IPS-20b (cell line): ENCODE measurements around the gene CALN1.

Experiments
- H3K27ac ChIP-seq: one replicate; pipeline ENCODE4 v1.5.1; 2013; ENCODE audit warnings: low read length
- H3K27me3 ChIP-seq: 2 replicates; pipeline ENCODE4 v1.6.1; 2013; ENCODE audit warnings: mild to moderate bottlenecking, low read length, inconsistent platforms; ENCODE audit not compliant: insufficient read depth
- H3K36me3 ChIP-seq: 2 replicates; pipeline ENCODE4 v1.6.1; 2013; ENCODE audit warnings: low read depth, mild to moderate bottlenecking, inconsistent platforms, low read length, moderate library complexity; ENCODE audit not compliant: insufficient read depth
- H3K4me1 ChIP-seq: 2 replicates; pipeline ENCODE4 v1.6.1; 2013; ENCODE audit warnings: mild to moderate bottlenecking, control low read depth, inconsistent platforms, low read length, moderate library complexity; ENCODE audit not compliant: insufficient read depth
- H3K4me3 ChIP-seq: 2 replicates; pipeline ENCODE4 v1.5.1; 2013; ENCODE audit warnings: mild to moderate bottlenecking, low read length, inconsistent platforms
- H3K9ac ChIP-seq: 2 replicates; pipeline ENCODE4 v1.6.1; 2013; ENCODE audit warnings: low read depth, mild to moderate bottlenecking, inconsistent platforms, low read length, moderate library complexity
- H3K9me3 ChIP-seq: 2 replicates; pipeline ENCODE4 v1.6.1; 2013; ENCODE audit warnings: mild to moderate bottlenecking, low read depth, low read length, inconsistent platforms; ENCODE audit not compliant: insufficient read depth

CALN1 gene

DNA sequence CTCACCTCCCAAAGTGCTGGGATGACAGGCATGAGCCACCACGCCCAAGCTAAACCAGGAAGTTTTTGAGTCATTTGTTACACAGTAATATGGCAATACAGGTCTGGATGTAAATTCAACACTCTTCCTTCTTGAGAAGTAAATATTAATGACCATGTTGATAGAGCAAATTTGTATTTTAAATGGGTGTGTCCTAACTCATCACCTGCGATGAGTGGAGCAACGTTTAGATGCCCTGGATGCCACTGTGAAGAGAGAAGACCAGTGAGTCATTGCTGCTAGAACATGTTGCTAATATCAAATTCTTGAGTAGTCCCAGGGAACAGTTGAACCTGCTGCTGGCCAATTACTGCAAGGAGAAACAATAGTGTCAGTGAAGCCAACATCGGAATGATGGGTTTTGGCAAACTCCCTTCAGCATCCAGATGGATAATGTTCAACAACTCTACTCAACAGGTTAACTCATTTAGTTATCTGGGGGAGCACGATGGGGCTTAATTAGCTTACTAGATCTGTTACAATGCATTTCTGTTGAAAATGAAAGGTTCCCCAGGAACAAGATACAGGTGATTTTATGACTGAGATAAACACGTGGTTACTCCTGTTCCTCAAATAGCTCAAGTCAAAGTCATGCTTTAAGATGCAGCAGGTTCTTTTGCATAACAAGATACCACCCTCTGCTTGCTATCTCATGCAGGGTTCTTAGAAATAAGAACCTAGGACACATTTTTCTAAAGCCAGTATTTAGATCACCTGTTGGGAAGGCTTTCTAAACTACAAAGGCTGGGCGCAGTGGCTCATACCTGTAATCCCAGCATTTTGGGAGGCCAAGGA is 146.8 kb downstream of the CALN1 start:
- Histone ChIP-seq H3K4me3 (no peak overlapping the region), H3K4me1 (peaks cover 31% of the 10 kb centered on the region), H3K27ac (no peak overlapping the region), H3K36me3 (no peaks in the 10 kb centered on the region), H3K9me3 (no peaks in the 10 kb centered on the region), H3K27me3 (no peaks in the 10 kb centered on the region), H3K9ac (no peak overlapping the region)

- H3K4me1 ChIP-seq: peaks cover 5% of the 10 kb centered on the region; the same call in 1 of the 2 replicates
- H3K27ac ChIP-seq: no peak overlapping the region
- H3K4me3 ChIP-seq: no peak overlapping the region
- no peak overlapping the region for H3K9ac ChIP-seq
- H3K9me3 ChIP-seq: no peaks in the 10 kb centered on the region
- no peaks in the 10 kb centered on the region for H3K27me3 ChIP-seq
- no peaks in the 10 kb centered on the region for H3K36me3 ChIP-seq
These were observed 151.7 kb downstream of the CALN1 start for GRCh38 chr7:72260406-72260805.

GRCh38 chr7:72258074-72258473 is 154.1 kb downstream of the CALN1 start:
- H3K9me3 ChIP-seq: no peaks in the 10 kb centered on the region
- no peak overlapping the region for H3K4me3 ChIP-seq
- H3K4me1 ChIP-seq: no peaks in the 10 kb centered on the region
- H3K27me3 ChIP-seq: no peaks in the 10 kb centered on the region
- no peaks in the 10 kb centered on the region for H3K36me3 ChIP-seq
- H3K27ac ChIP-seq: no peak overlapping the region
- H3K9ac ChIP-seq: no peak overlapping the region

GRCh38 chr7:72254455-72254854 is 157.7 kb downstream of the CALN1 start:
- H3K9ac ChIP-seq: no peak overlapping the region
- H3K4me1 ChIP-seq: no peaks in the 10 kb centered on the region
- H3K27me3 ChIP-seq: no peaks in the 10 kb centered on the region
- H3K9me3 ChIP-seq: no peaks in the 10 kb centered on the region
- no peak overlapping the region for H3K27ac ChIP-seq
- no peak overlapping the region for H3K4me3 ChIP-seq
- H3K36me3 ChIP-seq: no peaks in the 10 kb centered on the region

DNA sequence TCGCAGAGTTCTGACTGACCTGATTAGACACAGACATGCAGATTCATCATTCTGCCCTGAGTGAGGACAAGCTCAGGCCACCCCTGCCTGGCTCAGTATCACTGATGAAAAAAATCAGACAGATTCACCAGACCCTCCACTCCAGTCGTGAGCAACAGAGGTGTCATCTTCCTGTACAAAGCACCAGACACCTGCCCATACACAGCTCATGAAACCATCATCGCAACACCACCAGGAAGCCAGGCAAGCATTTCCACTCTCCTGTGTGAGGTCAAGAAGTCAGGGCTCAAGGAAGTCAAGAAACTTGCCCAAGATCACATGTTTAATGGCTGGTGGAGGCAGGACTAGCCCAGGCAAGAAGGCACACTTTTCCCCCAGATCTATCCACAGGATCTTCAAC is 163.0 kb downstream of the CALN1 start:
- H3K9me3 ChIP-seq: no peaks in the 10 kb centered on the region; the same call in 1 of the 2 replicates
- no peaks in the 10 kb centered on the region for H3K36me3 ChIP-seq
- H3K4me1 ChIP-seq: no peaks in the 10 kb centered on the region
- no peak overlapping the region for H3K9ac ChIP-seq
- H3K4me3 ChIP-seq: no peak overlapping the region
- no peak overlapping the region for H3K27ac ChIP-seq
- no peaks in the 10 kb centered on the region for H3K27me3 ChIP-seq

DNA sequence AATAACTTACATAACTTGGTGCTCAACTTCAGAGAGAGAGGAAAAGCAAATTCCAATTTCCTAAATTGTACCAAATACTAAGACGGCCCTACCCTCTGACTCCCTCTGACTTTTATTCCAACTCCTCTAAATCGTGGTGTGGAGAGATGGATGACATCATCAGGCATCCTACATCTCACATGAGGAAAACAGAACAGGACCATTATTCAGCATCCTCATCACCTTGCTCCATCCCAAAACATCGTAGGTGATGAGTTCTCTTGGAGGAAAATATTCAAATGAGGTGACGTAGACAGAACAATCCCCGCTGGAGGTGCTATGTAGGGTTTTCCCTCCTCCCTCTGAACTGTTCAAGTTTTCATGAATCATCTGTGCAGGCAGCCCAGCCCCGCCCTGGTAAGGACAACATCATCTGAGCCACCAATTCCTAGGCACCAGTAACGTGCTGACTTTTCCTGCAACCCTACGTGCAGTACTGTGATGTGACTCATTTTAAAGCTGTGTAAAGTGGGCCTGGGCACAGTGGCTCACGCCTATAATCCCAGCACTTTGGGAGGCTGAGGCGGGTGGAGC is 167.2 kb downstream of the CALN1 start:
- H3K36me3 ChIP-seq: no peaks in the 10 kb centered on the region
- 0 out of 2 replicates have a peak, but pooled peaks cover 4% of the 10 kb centered on the region for H3K4me1 ChIP-seq
- no peak overlapping the region for H3K9ac ChIP-seq
- H3K9me3 ChIP-seq: no peaks in the 10 kb centered on the region; the same call in 1 of the 2 replicates
- H3K27me3 ChIP-seq: no peaks in the 10 kb centered on the region
- H3K27ac ChIP-seq: no peak overlapping the region
- H3K4me3 ChIP-seq: no peak overlapping the region

DNA sequence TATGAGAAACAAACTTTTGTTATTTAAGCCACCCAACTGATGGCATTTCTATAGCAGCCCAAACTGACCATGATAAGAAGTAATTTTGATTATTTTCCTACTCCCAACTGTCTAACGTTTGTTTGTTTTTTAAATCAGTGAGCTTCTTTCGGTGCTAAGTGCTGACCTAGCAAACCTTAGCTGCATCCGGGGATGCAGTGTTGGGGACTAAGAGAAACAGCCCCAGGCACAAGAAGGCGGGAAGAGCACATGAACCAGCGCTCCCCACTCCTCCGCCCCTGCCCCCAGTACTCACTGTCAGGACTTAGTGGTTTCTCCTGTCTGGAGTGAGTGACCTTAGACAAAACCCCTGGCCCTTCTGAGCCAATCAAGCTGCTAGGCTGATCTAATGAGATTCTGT is 168.8 kb downstream of the CALN1 start:
- Histone ChIP-seq H3K9me3 (no peaks in the 10 kb centered on the region; the same call in 1 of the 2 replicates), H3K4me1 (0 out of 2 replicates have a peak, but pooled peaks cover 4% of the 10 kb centered on the region), H3K27me3 (no peaks in the 10 kb centered on the region), H3K4me3 (no peak overlapping the region), H3K36me3 (no peaks in the 10 kb centered on the region), H3K27ac (no peak overlapping the region), H3K9ac (no peak overlapping the region)

GRCh38 chr7:72235351-72235750 is 176.8 kb downstream of the CALN1 start:
- H3K9ac ChIP-seq: no peak overlapping the region
- no peaks in the 10 kb centered on the region for H3K9me3 ChIP-seq
- H3K4me1 ChIP-seq: no peaks in the 10 kb centered on the region; the same call in 1 of the 2 replicates
- no peaks in the 10 kb centered on the region for H3K36me3 ChIP-seq
- H3K27me3 ChIP-seq: no peaks in the 10 kb centered on the region
- H3K4me3 ChIP-seq: no peak overlapping the region
- no peak overlapping the region for H3K27ac ChIP-seq

- no peak overlapping the region for H3K27ac ChIP-seq
- H3K27me3 ChIP-seq: no peaks in the 10 kb centered on the region
- no peaks in the 10 kb centered on the region; the same call in 1 of the 2 replicates for H3K4me1 ChIP-seq
- H3K36me3 ChIP-seq: no peaks in the 10 kb centered on the region
- H3K9me3 ChIP-seq: no peaks in the 10 kb centered on the region
- H3K9ac ChIP-seq: no peak overlapping the region
- H3K4me3 ChIP-seq: no peak overlapping the region
These were observed 178.1 kb downstream of the CALN1 start for GRCh38 chr7:72234086-72234485.

GRCh38 chr7:72230281-72230680 is 181.9 kb downstream of the CALN1 start:
- no peaks in the 10 kb centered on the region for H3K9me3 ChIP-seq
- H3K36me3 ChIP-seq: no peaks in the 10 kb centered on the region
- no peaks in the 10 kb centered on the region for H3K27me3 ChIP-seq
- no peak overlapping the region for H3K27ac ChIP-seq
- H3K9ac ChIP-seq: no peak overlapping the region
- H3K4me3 ChIP-seq: no peak overlapping the region
- no peaks in the 10 kb centered on the region; the same call in 1 of the 2 replicates for H3K4me1 ChIP-seq

DNA sequence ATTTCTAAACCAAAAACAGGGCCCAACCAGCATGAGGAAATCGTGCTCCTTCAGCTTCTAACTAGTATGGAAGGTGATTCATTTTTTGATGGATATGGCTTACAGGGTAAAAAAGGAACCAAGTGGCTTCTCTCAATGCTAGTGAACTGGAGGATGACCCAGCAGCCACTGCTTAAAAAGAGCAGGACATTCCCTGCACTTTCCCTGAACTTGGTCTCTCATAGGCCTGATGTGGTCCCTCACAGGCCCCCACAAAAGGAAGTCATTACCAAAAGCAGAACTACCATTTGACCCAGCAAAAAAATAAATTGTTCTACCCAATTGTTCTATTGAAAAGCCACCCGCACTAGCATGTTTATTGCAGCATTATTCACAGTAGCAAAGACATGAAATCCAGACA is 188.8 kb downstream of the CALN1 start:
- Histone ChIP-seq H3K36me3 (no peaks in the 10 kb centered on the region), H3K4me1 (no peaks in the 10 kb centered on the region; the same call in 1 of the 2 replicates), H3K9ac (no peak overlapping the region), H3K27ac (no peak overlapping the region), H3K4me3 (no peak overlapping the region), H3K9me3 (no peaks in the 10 kb centered on the region), H3K27me3 (no peaks in the 10 kb centered on the region)

DNA sequence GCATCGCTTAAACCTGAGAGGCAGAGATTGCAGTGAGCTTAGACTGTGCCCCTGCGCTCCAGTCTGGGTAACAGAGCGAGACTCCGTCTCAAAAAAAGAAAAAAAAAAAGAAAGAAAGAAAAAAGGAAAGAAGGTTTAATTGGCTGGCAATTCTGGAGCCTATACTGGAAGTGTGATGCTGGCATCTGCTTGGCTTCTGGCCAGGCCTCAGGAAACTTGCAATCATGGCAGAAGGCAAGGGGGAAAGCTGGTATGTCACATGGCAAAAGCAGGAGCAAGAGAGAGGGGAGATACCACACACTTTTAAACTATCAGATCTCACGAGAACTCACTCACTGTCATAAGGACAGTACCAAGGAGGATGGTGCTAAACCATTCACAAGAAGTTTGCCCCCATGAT is 190.0 kb downstream of the CALN1 start:
- Histone ChIP-seq H3K27me3 (no peaks in the 10 kb centered on the region), H3K9me3 (no peaks in the 10 kb centered on the region), H3K4me3 (no peak overlapping the region), H3K9ac (no peak overlapping the region), H3K27ac (no peak overlapping the region), H3K36me3 (no peaks in the 10 kb centered on the region), H3K4me1 (no peaks in the 10 kb centered on the region; the same call in 1 of the 2 replicates)
